ENCODE results near the gene RPS13. TPM values are rescaled to one million over a fixed set of nuclear protein-coding genes. Genes with fewer than 3 reads are reported as not detected.
"Not testable (repeated sequence)": the region's sequence is repeated elsewhere in the genome, so short reads cannot be mapped to it uniquely, and the experiment has no call there.

The RPS13 gene
- total RNA-seq (100 to 1,000 TPM; 623 to 957 TPM), polyA plus RNA-seq (ENCODE audit: insufficient read depth, low read depth, low replicate concordance) (708 TPM)
- long read RNA-seq, donor 1, transcript RPS13-202 (6 exons, 646 nt) = major isoform, 1,557 of 1,968 reads
- long read RNA-seq, donor 1, transcript RPS13-203 (5 exons, 664 nt) = minor isoform, 92 of 1,968 reads
- long read RNA-seq, donor 1, transcript RPS13-208 (3 exons, 746 nt) = minor isoform, 77 of 1,968 reads
- long read RNA-seq, donor 1, transcript RPS13-207 (2 exons, 594 nt) = minor isoform, 16 of 1,968 reads
- long read RNA-seq, donor 1, partial matches to known transcripts = 143 of 1,968 reads
- long read RNA-seq, donor 1, other reads (novel, unspliced or antisense) = 53 of 1,968 reads
- long read RNA-seq, donor 2, transcript RPS13-203 (5 exons, 664 nt) = minor isoform, 55 of 1,382 reads
- long read RNA-seq, donor 2, transcript RPS13-207 (2 exons, 594 nt) = minor isoform, 15 of 1,382 reads
- long read RNA-seq, donor 2, transcript RPS13-202 (6 exons, 646 nt) = major isoform, 967 of 1,382 reads
- long read RNA-seq, donor 2, transcript RPS13-208 (3 exons, 746 nt) = minor isoform, 113 of 1,382 reads
- long read RNA-seq, donor 2, partial matches to known transcripts = 173 of 1,382 reads
- long read RNA-seq, donor 2, other reads (novel, unspliced or antisense) = 44 of 1,382 reads

DNA sequence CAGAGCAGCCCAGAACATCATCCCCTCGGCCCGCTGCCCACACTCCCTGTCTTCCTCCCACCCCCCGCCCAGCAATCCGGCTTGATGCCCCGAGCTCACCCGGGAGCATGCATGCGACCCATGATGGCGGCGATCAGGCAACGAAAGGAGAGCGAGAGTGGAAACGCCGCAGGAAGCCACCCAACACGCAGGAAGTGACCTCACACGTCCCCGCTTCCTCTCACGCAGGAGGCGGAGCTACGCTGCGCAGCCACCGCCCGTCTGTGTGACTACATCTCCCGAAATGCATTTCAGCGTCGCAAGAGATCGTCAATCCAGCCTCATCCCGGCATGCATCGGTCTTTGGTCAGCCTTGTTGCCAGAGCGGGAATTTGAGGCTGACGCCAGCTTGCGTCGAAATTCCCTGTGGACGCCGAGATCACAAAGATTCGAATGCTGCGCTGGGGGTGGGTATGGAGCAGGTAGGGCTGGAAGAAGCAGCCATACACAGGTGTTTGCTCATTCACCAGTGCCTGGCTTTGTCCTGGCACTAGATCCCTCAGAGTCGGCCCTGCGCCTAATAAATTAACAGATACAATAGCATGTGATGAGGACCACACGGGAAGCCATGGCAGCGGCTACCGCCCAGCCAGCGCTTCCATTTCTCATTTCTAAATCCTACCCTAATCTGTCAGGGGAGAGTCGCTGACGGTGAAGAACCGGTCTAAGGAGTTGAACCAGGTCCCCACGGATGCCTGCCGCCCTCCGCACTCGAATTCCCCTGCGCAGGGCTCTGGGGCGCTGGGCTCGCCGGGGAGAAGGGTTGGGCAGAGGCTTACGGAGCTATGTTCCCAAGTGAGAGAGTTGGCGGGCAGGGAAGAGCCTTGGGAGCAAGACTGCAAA lies at the start of gene RPS13:
RPS13 (minus strand) TSS at position 148 of the 882 bp plus-strand sequence; CDS start at position 122, 26 bp downstream.
- peak within 1 kb of the TSS; percentile 93 to 98 for H3K4me3 ChIP-seq
- peak within 1 kb of the TSS; percentile 93 to 96 for H3K27ac ChIP-seq
- H3K9me3 ChIP-seq = no peaks in the 10 kb centered on the region
- intact Hi-C loops (cut with DNase I; ENCODE audit: low total_unique reads) = loop anchor here (5.0 kb wide), 1 partner anchor 135 kb away; no protein-coding TSS in a partner anchor
- no peak for TF ChIP-seq POLR2A (IDR thresholded peaks at IDR 0.05)
- H3K27me3 ChIP-seq = no peaks in the 10 kb centered on the region
- WGBS, 2 donors = 0 to 2% methylated on average over 20 to 55 of the region's 55 CpGs
- no peaks in the 10 kb centered on the region for H3K36me3 ChIP-seq (ENCODE audit: low read depth, missing control alignments)
- H3K4me1 ChIP-seq = peaks cover 18% of the 10 kb centered on the region
- DNase-seq = peak; percentile 99

DNA sequence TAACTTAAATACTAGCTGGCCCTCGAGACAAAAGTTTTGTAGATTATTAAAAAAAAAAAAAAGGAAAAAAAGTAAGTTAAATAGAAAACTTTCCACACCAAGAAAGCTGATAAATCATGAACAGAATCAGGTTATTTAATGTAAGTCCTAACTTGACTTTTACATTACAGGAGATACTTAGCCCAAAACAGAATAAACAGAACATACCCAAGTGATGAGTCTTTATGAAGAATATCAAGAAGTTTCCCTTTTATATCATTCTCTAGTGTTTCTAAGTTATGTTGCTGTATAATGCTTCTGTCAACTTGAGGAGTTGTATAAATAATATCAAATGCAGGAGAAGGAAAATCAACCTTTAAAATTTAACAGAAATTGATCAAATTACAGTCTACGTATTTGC lies 44.5 kb upstream of the RPS13 start:
- DNase-seq = no peak
- no peak overlapping the region for H3K27ac ChIP-seq
- H3K4me1 ChIP-seq = no peaks in the 10 kb centered on the region
- no peaks in the 10 kb centered on the region for H3K36me3 ChIP-seq (ENCODE audit: low read depth, missing control alignments)
- H3K27me3 ChIP-seq = no peaks in the 10 kb centered on the region
- H3K9me3 ChIP-seq = no peaks in the 10 kb centered on the region
- TF ChIP-seq CTCF (IDR thresholded peaks at IDR 0.05) = no peak
- no peak for TF ChIP-seq POLR2A (IDR thresholded peaks at IDR 0.05)
- 91 to 96% methylated on average over 2 of the region's 2 CpGs for WGBS, 2 donors
- intact Hi-C loops (cut with DNase I; ENCODE audit: low total_unique reads) = no loop called here
- H3K4me3 ChIP-seq = no peak overlapping the region

- TF ChIP-seq POLR2A (IDR thresholded peaks at IDR 0.05) (no peak), CTCF (IDR thresholded peaks at IDR 0.05) (no peak)
- 96% methylated on average over 4 of the region's 4 CpGs for WGBS, 2 donors
- Histone ChIP-seq H3K9me3 (no peaks in the 10 kb centered on the region), H3K4me1 (no peaks in the 10 kb centered on the region), H3K4me3 (no peak overlapping the region), H3K36me3 (ENCODE audit: low read depth, missing control alignments) (no peaks in the 10 kb centered on the region), H3K27ac (no peak overlapping the region), H3K27me3 (no peaks in the 10 kb centered on the region)
- intact Hi-C loops (cut with DNase I; ENCODE audit: low total_unique reads) = no loop called here
- DNase-seq = no peak
These were observed 39.8 kb upstream of the RPS13 start for GRCh38 chr11:17117262-17117661.

- 84 to 97% methylated on average over 1 of the region's 1 CpG for WGBS, 2 donors
- intact Hi-C loops (cut with DNase I; ENCODE audit: low total_unique reads) = no loop called here
- no peak overlapping the region for H3K27ac ChIP-seq
- TF ChIP-seq POLR2A (IDR thresholded peaks at IDR 0.05) = no peak
- no peak for TF ChIP-seq CTCF (IDR thresholded peaks at IDR 0.05)
- H3K36me3 ChIP-seq (ENCODE audit: low read depth, missing control alignments) = no peaks in the 10 kb centered on the region
- H3K4me1 ChIP-seq = no peaks in the 10 kb centered on the region
- H3K27me3 ChIP-seq = no peaks in the 10 kb centered on the region
- DNase-seq = no peak
- H3K9me3 ChIP-seq = no peaks in the 10 kb centered on the region
- H3K4me3 ChIP-seq = no peak overlapping the region
These were observed 38.6 kb upstream of the RPS13 start for GRCh38 chr11:17116117-17116516.

GRCh38 chr11:17107745-17108144 lies 30.3 kb upstream of the RPS13 start:
- H3K27me3 ChIP-seq; intact Hi-C loops (cut with DNase I; ENCODE audit: low total_unique reads); H3K27ac ChIP-seq; H3K4me1 ChIP-seq; H3K4me3 ChIP-seq; H3K9me3 ChIP-seq; DNase-seq; H3K36me3 ChIP-seq (ENCODE audit: low read depth, missing control alignments): not testable (repeated sequence)
- 80 to 94% methylated on average over 6 of the region's 6 CpGs for WGBS, 2 donors

- WGBS, 2 donors = 84 to 85% methylated on average over 7 to 9 of the region's 9 CpGs
- not testable (repeated sequence) for H3K4me3 ChIP-seq, DNase-seq
These were observed 28.1 kb upstream of the RPS13 start for GRCh38 chr11:17105404-17106040.

More at GRCh38 chr11:17105404-17106040, 28.1 kb upstream of the RPS13 start:
- intact Hi-C loops (cut with DNase I; ENCODE audit: low total_unique reads); H3K36me3 ChIP-seq (ENCODE audit: low read depth, missing control alignments); H3K9me3 ChIP-seq; H3K27ac ChIP-seq; H3K4me1 ChIP-seq; H3K27me3 ChIP-seq: not testable (repeated sequence)
